ENCODE results near the gene TSPEAR.
"Not testable (repeated sequence)": the region's sequence is repeated elsewhere in the genome, so short reads cannot be mapped to it uniquely, and the experiment has no call there.

The TSPEAR gene

DNA sequence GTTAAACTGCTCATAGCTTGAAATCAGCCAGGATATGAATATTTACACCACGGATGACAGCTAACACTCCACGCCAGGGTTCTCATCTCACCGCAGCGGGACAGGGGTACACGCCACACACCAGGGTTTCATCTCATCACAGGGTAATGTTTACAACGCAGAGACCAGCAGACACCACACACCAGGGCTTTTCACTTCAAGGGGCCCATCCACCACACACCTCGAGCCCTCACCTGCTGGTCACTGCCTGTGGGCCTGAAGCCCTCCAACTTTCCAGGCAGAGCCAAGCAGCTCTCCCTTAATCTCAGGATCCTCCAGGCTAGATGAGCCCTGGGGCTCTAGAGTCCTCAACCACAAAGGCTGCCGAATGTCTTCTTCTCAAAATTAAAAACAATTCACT, 15.7 kb downstream of the TSPEAR start:
- no CpG with 5 or more reads among the region's 8 CpGs for WGBS (ENCODE audit: insufficient coverage, insufficient read length)
- Histone ChIP-seq H3K27me3 (ENCODE audit: control insufficient read depth, insufficient read depth, low read length) (no peaks in the 10 kb centered on the region), H3K9me3 (ENCODE audit: control insufficient read depth, insufficient read depth, low read length) (no peaks in the 10 kb centered on the region), H3K27ac (ENCODE audit: low read length) (no peak overlapping the region), H3K4me1 (ENCODE audit: control insufficient read depth, insufficient read depth, low read length) (peaks cover 8% of the 10 kb centered on the region), H3K4me3 (ENCODE audit: low read length) (no peak overlapping the region), H3K36me3 (ENCODE audit: control insufficient read depth, insufficient read depth, low read length) (no peaks in the 10 kb centered on the region)
- no peak for DNase-seq (ENCODE audit: low read depth, low spot score)

DNA sequence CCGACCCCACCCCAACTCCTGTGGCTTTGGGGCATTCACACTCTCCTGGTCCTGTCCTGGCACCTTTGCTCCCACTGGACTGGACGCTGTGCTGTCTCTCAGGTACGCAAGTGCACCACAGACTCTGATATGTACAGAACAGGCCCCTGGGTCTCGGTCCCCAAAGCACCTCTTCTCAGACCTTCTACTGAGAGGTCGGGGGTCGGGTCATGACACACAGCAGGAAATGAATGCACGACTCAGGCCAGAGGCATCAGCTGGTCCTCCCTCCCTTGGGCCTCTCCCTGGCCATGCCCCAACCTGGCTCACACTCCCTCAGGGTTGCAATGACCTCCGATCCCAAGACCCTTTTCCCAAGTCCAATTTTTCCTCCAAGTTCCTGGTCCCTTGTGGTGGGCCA, 16.2 kb downstream of the TSPEAR start:
- Histone ChIP-seq H3K36me3 (ENCODE audit: control insufficient read depth, insufficient read depth, low read length) (no peaks in the 10 kb centered on the region), H3K9me3 (ENCODE audit: control insufficient read depth, insufficient read depth, low read length) (no peaks in the 10 kb centered on the region), H3K27me3 (ENCODE audit: control insufficient read depth, insufficient read depth, low read length) (no peaks in the 10 kb centered on the region), H3K4me1 (ENCODE audit: control insufficient read depth, insufficient read depth, low read length) (peaks cover 8% of the 10 kb centered on the region), H3K4me3 (ENCODE audit: low read length) (no peak overlapping the region), H3K27ac (ENCODE audit: low read length) (no peak overlapping the region)
- no peak for DNase-seq (ENCODE audit: low read depth, low spot score)
- no CpG with 5 or more reads among the region's 8 CpGs for WGBS (ENCODE audit: insufficient coverage, insufficient read length)

DNA sequence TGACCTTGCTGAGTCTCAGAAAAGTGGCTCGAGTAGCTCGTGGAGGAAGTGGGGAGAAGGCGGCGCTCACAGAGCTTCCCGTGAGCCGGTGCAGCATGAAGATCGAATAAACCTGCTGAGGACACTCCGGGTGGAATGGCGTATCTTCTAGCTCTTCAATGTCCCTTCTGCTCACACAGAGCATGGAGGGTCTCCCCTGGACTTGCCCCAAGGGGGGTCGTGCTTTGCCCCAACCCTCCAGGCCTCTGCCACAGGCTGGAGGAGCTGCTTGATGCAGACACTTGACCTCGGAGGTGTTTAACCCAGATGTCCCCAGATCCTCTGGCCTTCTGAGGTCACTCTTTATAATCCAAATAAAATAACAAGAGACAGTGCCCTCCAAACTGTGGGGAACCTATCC, 16.6 kb downstream of the TSPEAR start:
- no CpG with 5 or more reads among the region's 11 CpGs for WGBS (ENCODE audit: insufficient coverage, insufficient read length)
- Histone ChIP-seq H3K4me1 (ENCODE audit: control insufficient read depth, insufficient read depth, low read length) (peaks cover 8% of the 10 kb centered on the region), H3K27ac (ENCODE audit: low read length) (no peak overlapping the region), H3K27me3 (ENCODE audit: control insufficient read depth, insufficient read depth, low read length) (no peaks in the 10 kb centered on the region), H3K36me3 (ENCODE audit: control insufficient read depth, insufficient read depth, low read length) (no peaks in the 10 kb centered on the region), H3K9me3 (ENCODE audit: control insufficient read depth, insufficient read depth, low read length) (no peaks in the 10 kb centered on the region), H3K4me3 (ENCODE audit: low read length) (no peak overlapping the region)
- no peak for DNase-seq (ENCODE audit: low read depth, low spot score)

DNA sequence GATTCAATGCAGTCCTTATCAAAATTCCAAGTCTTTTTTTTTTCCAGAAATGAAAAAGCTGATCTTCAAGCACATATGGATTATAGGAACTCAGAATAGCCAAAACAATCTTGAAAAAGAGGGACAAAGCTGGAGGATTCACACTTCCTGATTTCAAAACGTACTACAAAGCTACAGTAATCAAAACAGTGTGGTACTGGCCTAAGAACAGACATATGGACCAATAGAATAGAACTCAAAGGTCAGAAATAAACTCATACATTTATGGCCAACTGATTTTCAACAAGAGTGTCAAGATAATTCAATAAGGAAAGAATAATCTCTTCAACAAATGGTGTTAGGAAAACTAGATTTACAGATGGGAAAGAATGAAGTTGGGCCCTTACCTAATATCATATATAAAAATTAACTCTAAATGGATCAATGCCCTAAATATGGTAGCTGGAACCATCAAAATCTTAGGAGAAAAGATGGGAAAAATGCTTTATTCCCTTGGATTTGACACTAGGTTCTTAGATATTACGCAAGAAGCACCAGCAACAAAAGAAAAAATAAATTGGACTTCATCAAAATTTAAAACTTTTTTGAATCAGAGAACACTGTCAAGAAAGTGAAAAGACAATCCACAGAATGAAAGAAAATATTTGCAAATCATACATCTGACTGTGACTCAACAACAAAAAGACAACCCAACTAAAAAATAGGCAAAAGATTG, 18.4 kb downstream of the TSPEAR start:
- H3K4me1 ChIP-seq (ENCODE audit: control insufficient read depth, insufficient read depth, low read length), result peaks cover 6% of the 10 kb centered on the region
- no peak overlapping the region for H3K4me3 ChIP-seq (ENCODE audit: low read length)
- no peaks in the 10 kb centered on the region for H3K9me3 ChIP-seq (ENCODE audit: control insufficient read depth, insufficient read depth, low read length)
- no peak overlapping the region for H3K27ac ChIP-seq (ENCODE audit: low read length)
- H3K27me3 ChIP-seq (ENCODE audit: control insufficient read depth, insufficient read depth, low read length), result no peaks in the 10 kb centered on the region
- WGBS (ENCODE audit: insufficient coverage, insufficient read length), result no CpG with 5 or more reads among the region's 2 CpGs
- H3K36me3 ChIP-seq (ENCODE audit: control insufficient read depth, insufficient read depth, low read length), result no peaks in the 10 kb centered on the region
- no peak for DNase-seq (ENCODE audit: low read depth, low spot score)

DNA sequence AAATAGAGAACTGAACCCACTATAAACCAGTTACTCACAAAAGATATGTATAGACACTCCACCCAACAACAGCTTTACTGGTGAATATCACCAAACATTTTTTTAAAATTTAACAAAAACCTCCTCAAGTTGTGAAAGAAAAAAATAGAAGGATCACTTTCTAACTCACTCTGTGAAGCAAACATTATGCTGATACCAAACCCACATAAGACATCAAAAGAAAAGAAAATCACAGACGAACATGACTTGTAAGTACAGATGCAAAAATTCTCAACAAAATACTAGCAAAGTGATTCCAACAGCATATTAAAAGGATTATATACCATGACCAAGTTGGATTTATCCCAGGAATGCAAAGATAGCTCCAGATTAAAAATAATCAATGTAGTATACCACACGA, 19.7 kb downstream of the TSPEAR start:
- no peak overlapping the region for H3K4me3 ChIP-seq (ENCODE audit: low read length)
- no peak for DNase-seq (ENCODE audit: low read depth, low spot score)
- H3K36me3 ChIP-seq (ENCODE audit: control insufficient read depth, insufficient read depth, low read length), result no peaks in the 10 kb centered on the region
- no peak overlapping the region for H3K27ac ChIP-seq (ENCODE audit: low read length)
- H3K27me3 ChIP-seq (ENCODE audit: control insufficient read depth, insufficient read depth, low read length), result no peaks in the 10 kb centered on the region
- H3K4me1 ChIP-seq (ENCODE audit: control insufficient read depth, insufficient read depth, low read length), result peaks cover 6% of the 10 kb centered on the region
- WGBS (ENCODE audit: insufficient coverage, insufficient read length), result no CpG with 5 or more reads among the region's 2 CpGs
- no peaks in the 10 kb centered on the region for H3K9me3 ChIP-seq (ENCODE audit: control insufficient read depth, insufficient read depth, low read length)

DNA sequence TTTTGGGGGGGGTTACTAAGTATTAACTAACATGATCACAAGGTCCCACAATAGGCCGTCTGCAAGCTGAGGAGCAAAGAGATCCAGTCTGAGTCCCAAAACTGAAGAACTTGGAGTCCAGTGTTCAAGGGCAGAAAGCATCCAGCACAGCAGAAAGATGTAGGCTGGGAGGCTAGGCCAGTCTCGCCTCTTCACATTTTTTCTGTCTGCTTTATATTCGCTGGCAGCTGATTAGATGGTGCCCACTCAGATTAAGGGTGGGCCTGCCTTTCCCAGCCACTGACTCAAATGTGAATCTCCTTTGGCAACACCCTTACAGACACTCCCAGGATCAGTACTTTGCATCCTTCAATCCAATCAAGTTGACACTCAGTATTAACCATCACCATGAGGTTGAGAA, 21.6 kb downstream of the TSPEAR start:
- not testable (repeated sequence) for H3K36me3 ChIP-seq (ENCODE audit: control insufficient read depth, insufficient read depth, low read length); H3K4me3 ChIP-seq (ENCODE audit: low read length); H3K9me3 ChIP-seq (ENCODE audit: control insufficient read depth, insufficient read depth, low read length); H3K27me3 ChIP-seq (ENCODE audit: control insufficient read depth, insufficient read depth, low read length); H3K27ac ChIP-seq (ENCODE audit: low read length); H3K4me1 ChIP-seq (ENCODE audit: control insufficient read depth, insufficient read depth, low read length); DNase-seq (ENCODE audit: low read depth, low spot score)
- no CpG with 5 or more reads among the region's 3 CpGs for WGBS (ENCODE audit: insufficient coverage, insufficient read length)

DNA sequence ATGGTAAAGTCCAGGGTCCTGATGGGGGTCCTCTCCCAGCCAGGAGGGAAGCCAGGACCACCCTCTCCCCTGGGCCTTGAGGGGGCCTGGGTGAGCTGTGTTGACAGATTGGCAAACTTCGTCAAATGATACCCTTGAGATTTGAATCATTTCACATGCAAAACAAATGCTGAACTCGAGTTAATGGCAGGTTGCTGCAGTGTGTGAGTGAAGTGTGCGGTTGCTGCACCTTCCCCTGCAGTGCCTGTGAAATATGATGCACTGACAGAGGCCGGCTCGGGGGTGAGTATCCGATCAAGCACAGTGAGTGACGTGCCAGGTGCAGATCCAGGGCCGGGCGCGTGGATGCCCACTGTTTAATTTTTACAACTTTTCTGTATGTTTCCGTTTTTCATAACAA, 23.7 kb downstream of the TSPEAR start:
- WGBS (ENCODE audit: insufficient coverage, insufficient read length), result no CpG with 5 or more reads among the region's 11 CpGs
- H3K4me1 ChIP-seq (ENCODE audit: control insufficient read depth, insufficient read depth, low read length), result peaks cover 7% of the 10 kb centered on the region
- DNase-seq (ENCODE audit: low read depth, low spot score), result no peak
- no peaks in the 10 kb centered on the region for H3K27me3 ChIP-seq (ENCODE audit: control insufficient read depth, insufficient read depth, low read length)
- H3K4me3 ChIP-seq (ENCODE audit: low read length), result no peak overlapping the region
- H3K9me3 ChIP-seq (ENCODE audit: control insufficient read depth, insufficient read depth, low read length), result no peaks in the 10 kb centered on the region
- no peak overlapping the region for H3K27ac ChIP-seq (ENCODE audit: low read length)
- H3K36me3 ChIP-seq (ENCODE audit: control insufficient read depth, insufficient read depth, low read length), result no peaks in the 10 kb centered on the region

DNA sequence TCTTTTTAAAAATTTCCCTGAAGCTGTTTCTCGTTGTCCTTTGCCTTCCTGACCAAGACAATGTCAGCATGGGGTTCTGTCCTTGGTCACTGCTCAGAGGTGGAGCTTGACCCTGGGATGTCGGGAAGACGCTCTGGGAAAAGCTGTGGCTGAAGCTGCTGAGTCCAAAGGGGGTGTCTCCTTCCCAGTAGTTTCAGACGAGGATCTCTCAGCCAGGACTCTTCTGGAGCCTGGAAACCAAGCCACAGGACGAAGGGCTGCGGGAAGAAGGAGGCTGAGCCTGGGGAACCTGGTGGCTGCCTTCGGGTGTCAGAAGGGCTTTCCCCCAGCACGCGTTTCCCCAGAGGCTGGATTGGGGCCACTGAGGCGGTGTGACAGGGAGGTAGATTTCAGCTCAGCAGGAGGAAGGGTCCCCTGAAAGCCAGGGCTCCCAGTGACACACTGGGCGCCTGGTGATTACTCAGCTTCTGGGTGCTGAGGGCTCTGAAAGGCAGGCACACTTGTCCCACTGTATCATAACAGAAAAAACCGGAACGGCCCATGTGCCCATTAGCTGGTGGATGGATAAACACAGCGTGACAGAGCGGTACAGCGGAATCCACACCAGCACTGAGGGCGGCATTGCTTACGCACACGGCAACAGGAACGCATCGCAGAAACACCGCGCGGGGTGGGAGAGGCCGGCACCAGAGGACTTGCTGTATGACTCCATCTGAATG, 24.4 kb downstream of the TSPEAR start:
- Histone ChIP-seq H3K27me3 (ENCODE audit: control insufficient read depth, insufficient read depth, low read length) (no peaks in the 10 kb centered on the region), H3K4me1 (ENCODE audit: control insufficient read depth, insufficient read depth, low read length) (peaks cover 7% of the 10 kb centered on the region), H3K27ac (ENCODE audit: low read length) (no peak overlapping the region), H3K36me3 (ENCODE audit: control insufficient read depth, insufficient read depth, low read length) (no peaks in the 10 kb centered on the region), H3K4me3 (ENCODE audit: low read length) (no peak overlapping the region), H3K9me3 (ENCODE audit: control insufficient read depth, insufficient read depth, low read length) (no peaks in the 10 kb centered on the region)
- DNase-seq (ENCODE audit: low read depth, low spot score), result no peak
- WGBS (ENCODE audit: insufficient coverage, insufficient read length), result no CpG with 5 or more reads among the region's 25 CpGs

DNA sequence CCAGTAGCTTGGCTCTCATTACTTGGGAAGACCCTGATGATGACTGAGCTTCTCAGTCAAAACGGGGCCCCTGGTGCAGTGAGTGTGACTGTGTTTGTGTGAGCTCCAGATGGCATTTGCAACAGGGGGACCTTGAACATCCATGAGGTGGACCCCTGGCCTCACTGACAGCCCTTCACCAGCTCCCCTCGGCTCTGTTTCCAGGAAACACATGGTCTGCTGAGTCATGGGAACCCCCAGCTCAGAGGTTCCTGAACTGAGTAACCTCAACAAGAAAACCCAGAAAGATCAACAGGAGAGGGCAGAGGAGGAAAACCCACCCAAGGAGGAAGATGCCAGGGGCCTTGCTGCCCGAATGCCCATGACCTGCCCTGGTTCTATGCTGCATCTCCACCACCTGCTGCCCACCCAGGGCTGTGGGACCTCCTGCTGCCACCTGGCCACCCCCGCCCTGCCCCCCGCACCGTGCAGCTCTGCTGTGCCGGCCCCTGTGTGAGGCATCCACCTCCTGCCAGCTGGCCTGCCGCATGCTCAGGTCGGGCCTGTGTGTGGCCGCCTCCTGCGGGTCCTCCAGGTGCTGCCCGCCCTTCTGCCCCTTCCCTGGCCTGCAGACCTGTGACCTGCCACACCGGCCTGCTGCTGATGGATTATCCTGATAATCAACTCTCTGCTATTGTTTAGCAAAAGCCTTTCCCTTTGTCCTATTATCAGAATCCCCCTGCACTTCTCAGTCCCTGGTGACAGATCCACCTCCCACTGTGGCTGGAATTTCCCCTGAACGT, 25.2 kb downstream of the TSPEAR start:
- DNase-seq (ENCODE audit: low read depth, low spot score), result no peak
- Histone ChIP-seq H3K9me3 (ENCODE audit: control insufficient read depth, insufficient read depth, low read length) (no peaks in the 10 kb centered on the region), H3K36me3 (ENCODE audit: control insufficient read depth, insufficient read depth, low read length) (no peaks in the 10 kb centered on the region), H3K27me3 (ENCODE audit: control insufficient read depth, insufficient read depth, low read length) (no peaks in the 10 kb centered on the region), H3K4me3 (ENCODE audit: low read length) (no peak overlapping the region), H3K27ac (ENCODE audit: low read length) (no peak overlapping the region), H3K4me1 (ENCODE audit: control insufficient read depth, insufficient read depth, low read length) (peaks cover 7% of the 10 kb centered on the region)
- no CpG with 5 or more reads among the region's 14 CpGs for WGBS (ENCODE audit: insufficient coverage, insufficient read length)

DNA sequence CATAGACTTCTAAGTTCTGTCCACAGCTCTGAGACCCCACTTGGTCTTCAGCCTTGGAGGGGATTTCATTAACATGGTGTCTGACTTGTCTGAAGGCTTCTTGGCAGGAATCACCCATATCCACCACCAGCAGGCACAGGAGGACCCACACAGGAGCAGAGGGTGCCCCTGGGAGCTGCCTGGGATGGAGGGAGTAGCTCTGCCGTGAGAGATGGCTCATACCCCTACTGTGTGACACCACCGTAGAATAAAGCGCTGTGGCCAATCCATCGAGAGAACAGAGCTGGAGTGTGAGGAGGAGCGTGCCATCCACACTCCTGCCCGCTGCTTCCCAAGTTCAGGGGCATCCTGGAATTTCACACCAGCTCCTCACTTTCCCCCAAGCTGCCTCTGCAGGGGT, 26.3 kb downstream of the TSPEAR start:
- not testable (repeated sequence) for H3K27ac ChIP-seq (ENCODE audit: low read length); DNase-seq (ENCODE audit: low read depth, low spot score); H3K4me1 ChIP-seq (ENCODE audit: control insufficient read depth, insufficient read depth, low read length); H3K36me3 ChIP-seq (ENCODE audit: control insufficient read depth, insufficient read depth, low read length); H3K4me3 ChIP-seq (ENCODE audit: low read length); H3K9me3 ChIP-seq (ENCODE audit: control insufficient read depth, insufficient read depth, low read length); H3K27me3 ChIP-seq (ENCODE audit: control insufficient read depth, insufficient read depth, low read length)
- whole genome bisulfite sequencing (ENCODE audit: insufficient coverage, insufficient read length), result no CpG with 5 or more reads among the region's 6 CpGs
